T-helper 2 cell treated with Interferon-gamma antibody and Interleukin-4, amounts not matched to agents 100 ng/mL and 5 ng/mL, for 36 hours (primary cell): ENCODE measurements around the gene TGFBI. TPM values are rescaled to one million over a fixed set of nuclear protein-coding genes. Genes with fewer than 3 reads are reported as not detected.

Experiments
- intact Hi-C: fragments of 100-400 bp; cut with micrococcal nuclease; formaldehyde crosslinking; loops from one replicate; pipeline ENCODE4 v1.15.1; 2023
- total RNA-seq: library from RNA; stranded (reverse); gene quantifications from 2 replicates; pipeline ENCODE4 v1.2.3, GENCODE V29; 2022

The TGFBI gene
- total RNA-seq, 1 donor from 2014 or later, result 0.45 TPM

GRCh38 chr5:136025900-136026299 lies 2.9 kb upstream of the TGFBI start:
- intact Hi-C loops, result no loop called here

GRCh38 chr5:136026636-136027035 lies 2.2 kb upstream of the TGFBI start:
- intact Hi-C loops, result no loop called here

GRCh38 chr5:136027311-136027710 lies 1.5 kb upstream of the TGFBI start:
- intact Hi-C loops, result no loop called here

- intact Hi-C loops, result no loop called here
Measured at GRCh38 chr5:136028090-136028489, 698 bp upstream of the TGFBI start.

- intact Hi-C loops, result no loop called here
Measured at GRCh38 chr5:136030252-136030651, 1.5 kb downstream of the TGFBI start.

- intact Hi-C loops, result no loop called here
Measured at GRCh38 chr5:136030956-136031611, 2.3 kb downstream of the TGFBI start.

GRCh38 chr5:136031711-136032110 lies 2.9 kb downstream of the TGFBI start:
- intact Hi-C loops, result no loop called here

- intact Hi-C loops, result no loop called here
Measured at GRCh38 chr5:136032564-136032963, 3.8 kb downstream of the TGFBI start.

GRCh38 chr5:136033234-136033633 lies 4.4 kb downstream of the TGFBI start:
- intact Hi-C loops, result no loop called here

GRCh38 chr5:136033848-136034247 lies 5.1 kb downstream of the TGFBI start:
- intact Hi-C loops, result no loop called here

- intact Hi-C loops, result no loop called here
Measured at GRCh38 chr5:136034492-136034891, 5.7 kb downstream of the TGFBI start.

- intact Hi-C loops, result no loop called here
Measured at GRCh38 chr5:136034984-136035383, 6.2 kb downstream of the TGFBI start.

- intact Hi-C loops, result loop anchor here (2.0 kb wide), 1 partner anchor 45 kb away; no protein-coding TSS in a partner anchor
Measured at GRCh38 chr5:136035837-136036236, 7.0 kb downstream of the TGFBI start.

GRCh38 chr5:136036293-136036911 lies 7.6 kb downstream of the TGFBI start:
- intact Hi-C loops, result loop anchor here (2.0 kb wide), 1 partner anchor 44 kb away; no protein-coding TSS in a partner anchor

- intact Hi-C loops, result loop anchor here (2.0 kb wide), 1 partner anchor 44 kb away; no protein-coding TSS in a partner anchor
Measured at GRCh38 chr5:136037001-136037705, 8.4 kb downstream of the TGFBI start.

- intact Hi-C loops, result no loop called here
Measured at GRCh38 chr5:136038635-136039034, 9.8 kb downstream of the TGFBI start.

GRCh38 chr5:136039202-136039601 lies 10.4 kb downstream of the TGFBI start:
- intact Hi-C loops, result no loop called here

- intact Hi-C loops, result no loop called here
Measured at GRCh38 chr5:136040746-136041415, 12.1 kb downstream of the TGFBI start.

GRCh38 chr5:136042156-136042555 lies 13.4 kb downstream of the TGFBI start:
- intact Hi-C loops, result no loop called here

- intact Hi-C loops, result no loop called here
Measured at GRCh38 chr5:136042665-136043121, 13.9 kb downstream of the TGFBI start.

- intact Hi-C loops, result no loop called here
Measured at GRCh38 chr5:136043551-136043950, 14.8 kb downstream of the TGFBI start.
